HG03045 (cell line): ENCODE data around the gene C11orf97.
A peak's percentile ranks its signal among the peaks of the same experiment; 100 is the strongest.
"Not testable (repeated sequence)": the region's sequence is repeated elsewhere in the genome, so short reads cannot be mapped to it uniquely, and the experiment has no call there.

Experiments used
- ATAC-seq: cut with Tn5 transposase; IDR thresholded peaks from one replicate; pipeline ENCODE4 v1.9.1; 2021; ENCODE audit warnings: mild to moderate bottlenecking, moderate library complexity; ENCODE audit not compliant: unreplicated experiment

The C11orf97 gene

GRCh38 chr11:94511932-94512781 lies at the start of gene C11orf97:
Gene C11orf97 (plus strand): TSS chr11:94512461. CDS start chr11:94512529, 68 bp downstream.
- ATAC-seq = peak; percentile 89

- ATAC-seq = peak; percentile 90
Measured at GRCh38 chr11:94469416-94469815, 42.8 kb upstream of the C11orf97 start.

GRCh38 chr11:94472916-94473799 lies 39.1 kb upstream of the C11orf97 start:
- peak; percentile 83 for ATAC-seq

GRCh38 chr11:94477624-94478023 lies 34.6 kb upstream of the C11orf97 start:
- no peak for ATAC-seq

GRCh38 chr11:94481342-94481741 lies 30.9 kb upstream of the C11orf97 start:
- ATAC-seq = no peak

GRCh38 chr11:94486068-94486467 lies 26.2 kb upstream of the C11orf97 start:
- no peak for ATAC-seq

- peak; percentile 100 for ATAC-seq
Measured at GRCh38 chr11:94493281-94494125, 18.8 kb upstream of the C11orf97 start, which contains the start of the genes ANKRD49 and MRE11. Gene ANKRD49 (plus strand): TSS chr11:94493984. CDS start chr11:94496694, 2,710 bp downstream. Gene MRE11 (minus strand): TSS chr11:94493844. CDS start chr11:94492801, 1,043 bp downstream.

- ATAC-seq = peak; percentile 65
Measured at GRCh38 chr11:94494126-94494680, 18.1 kb upstream of the C11orf97 start.

GRCh38 chr11:94500181-94500580 lies 12.1 kb upstream of the C11orf97 start:
- no peak for ATAC-seq

- no peak for ATAC-seq
Measured at GRCh38 chr11:94501522-94501921, 10.7 kb upstream of the C11orf97 start.

GRCh38 chr11:94504689-94505293 lies 7.5 kb upstream of the C11orf97 start:
- ATAC-seq = no peak

- not testable (repeated sequence) for ATAC-seq
Measured at GRCh38 chr11:94506513-94506912, 5.7 kb upstream of the C11orf97 start.

GRCh38 chr11:94507485-94507884 lies 4.8 kb upstream of the C11orf97 start:
- no peak for ATAC-seq

- ATAC-seq = no peak
Measured at GRCh38 chr11:94513091-94513490, 830 bp downstream of the C11orf97 start.

- no peak for ATAC-seq
Measured at GRCh38 chr11:94515398-94515797, 3.1 kb downstream of the C11orf97 start.

GRCh38 chr11:94516725-94517124 lies 4.5 kb downstream of the C11orf97 start:
- no peak for ATAC-seq

- ATAC-seq = no peak
Measured at GRCh38 chr11:94518300-94518699, 6.0 kb downstream of the C11orf97 start.

GRCh38 chr11:94519478-94520084 lies 7.3 kb downstream of the C11orf97 start:
- ATAC-seq = no peak

- ATAC-seq = no peak
Measured at GRCh38 chr11:94521684-94522083, 9.4 kb downstream of the C11orf97 start.
